HG03469 (cell line): ENCODE data around the gene IER5L.
A peak's percentile ranks its signal among the peaks of the same experiment; 100 is the strongest.
"Not testable (repeated sequence)": the region's sequence is repeated elsewhere in the genome, so short reads cannot be mapped to it uniquely, and the experiment has no call there.

ENCODE experiments used
- ATAC-seq: cut with Tn5 transposase; IDR thresholded peaks from one replicate; pipeline ENCODE4 v1.9.1; 2021; ENCODE audit warnings: mild to moderate bottlenecking, moderate library complexity, moderate number of reproducible peaks; ENCODE audit not compliant: unreplicated experiment

The IER5L gene

GRCh38 chr9:129203556-129203909 is 25.5 kb upstream of the IER5L start:
- no peak for ATAC-seq

DNA sequence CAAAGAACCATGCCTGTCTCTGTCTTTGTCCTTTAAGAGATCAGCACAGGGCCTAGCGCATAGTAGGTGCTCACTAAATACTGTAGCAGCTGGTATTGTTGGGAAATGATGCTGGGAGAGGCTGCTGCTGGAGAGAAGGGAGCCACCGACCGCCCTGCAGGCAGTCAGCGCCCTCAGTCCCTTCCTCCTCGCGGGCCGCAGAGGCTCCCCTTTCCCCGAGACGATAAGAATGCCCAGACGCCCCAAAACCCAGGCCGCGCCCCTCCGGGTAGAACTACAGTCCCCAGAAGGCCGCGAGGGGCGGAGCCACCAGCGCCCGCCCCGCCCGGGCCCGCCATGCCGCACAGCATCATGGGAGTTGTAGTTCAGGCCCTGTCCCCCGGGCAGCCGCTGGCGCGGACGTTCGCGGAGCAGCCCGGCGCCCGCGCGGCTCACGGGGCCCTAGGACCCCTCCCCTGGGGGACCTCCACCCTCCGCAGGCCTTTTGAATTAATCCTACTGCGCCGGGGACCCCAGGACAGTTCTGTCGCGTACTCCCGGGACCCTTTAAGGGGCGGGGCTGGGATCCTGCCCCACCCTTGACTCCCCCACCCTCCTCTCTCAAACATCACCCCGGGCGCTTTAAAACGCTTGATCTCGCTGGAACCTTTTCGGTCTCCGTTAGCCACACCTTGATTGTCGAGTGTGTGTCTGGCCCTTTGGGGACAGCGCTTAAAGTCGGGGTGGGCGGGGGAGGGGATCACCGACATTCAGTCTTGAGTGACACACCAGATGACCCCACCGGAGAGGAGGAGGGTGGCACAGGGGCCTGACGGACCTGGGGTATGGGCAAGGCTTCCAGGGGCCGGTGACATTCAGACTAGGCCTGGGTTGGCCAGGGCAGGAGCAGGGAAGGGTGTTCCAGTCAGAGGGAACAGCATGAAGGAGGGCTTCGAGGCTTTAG is 24.8 kb upstream of the IER5L start:
- ATAC-seq: peak; percentile 70

- ATAC-seq: no peak
Observed at GRCh38 chr9:129201866-129202265, 23.8 kb upstream of the IER5L start.

- no peak for ATAC-seq
Observed at GRCh38 chr9:129201289-129201688, 23.2 kb upstream of the IER5L start.

GRCh38 chr9:129200255-129200654 is 22.2 kb upstream of the IER5L start:
- ATAC-seq: no peak

GRCh38 chr9:129199044-129199435 is 21.0 kb upstream of the IER5L start:
- no peak for ATAC-seq

DNA sequence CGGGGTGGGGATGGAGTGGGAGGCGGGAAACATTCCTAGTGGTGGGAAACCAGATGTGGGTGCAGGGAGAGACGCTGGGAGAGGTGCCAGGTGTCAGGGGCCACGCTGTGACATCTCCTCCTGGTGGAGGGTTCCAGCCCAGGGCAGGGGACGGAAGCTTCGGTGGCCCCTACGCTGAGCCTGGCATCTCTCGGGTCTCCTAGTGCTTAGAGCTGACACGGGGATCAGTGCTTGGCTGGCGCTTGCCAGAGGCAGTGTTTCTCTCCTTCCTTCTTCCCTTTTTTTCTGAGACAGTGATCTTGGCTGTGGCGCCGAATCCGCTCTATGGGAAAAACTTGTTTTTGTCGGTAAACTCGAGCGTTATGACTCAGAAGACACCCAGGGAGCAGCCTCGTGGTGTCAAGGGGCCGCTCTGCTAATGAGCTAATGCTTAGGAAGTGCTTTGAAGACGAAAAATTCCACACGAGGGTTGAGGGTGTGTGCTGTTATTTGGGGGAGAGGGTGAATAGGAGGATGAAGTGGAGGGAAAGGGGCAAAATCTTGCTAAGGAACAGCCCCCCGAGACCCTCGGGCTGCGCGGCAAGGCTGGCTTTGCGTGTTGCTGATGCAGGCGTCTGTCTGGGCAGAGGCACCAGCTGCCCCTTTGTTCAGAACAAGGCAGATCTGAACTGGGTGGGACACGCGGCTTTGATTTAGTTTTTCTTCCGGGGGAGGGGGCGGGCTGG is 20.4 kb upstream of the IER5L start:
- ATAC-seq: no peak

GRCh38 chr9:129197978-129198318 is 19.9 kb upstream of the IER5L start:
- ATAC-seq: no peak

DNA sequence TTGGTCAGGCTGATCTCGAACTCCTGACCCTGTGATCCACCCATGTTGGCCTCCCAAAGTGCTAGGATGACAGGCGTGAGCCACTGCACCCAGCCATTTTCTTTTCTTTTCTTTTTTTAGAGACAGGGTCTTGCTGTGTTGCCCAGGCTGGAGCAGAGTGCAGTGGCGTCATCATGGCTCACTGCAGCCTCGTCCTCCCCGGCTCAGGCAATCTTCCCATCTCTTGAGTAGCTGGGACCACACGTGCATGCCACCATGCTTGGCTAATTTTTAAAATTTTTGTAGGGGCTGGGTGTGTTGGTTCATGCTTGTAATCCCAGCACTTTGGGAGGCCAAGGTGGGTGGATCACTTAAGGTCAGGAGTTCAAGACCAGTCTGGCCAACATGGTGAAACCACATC is 19.0 kb upstream of the IER5L start:
- ATAC-seq: not testable (repeated sequence)

- ATAC-seq: no peak
Observed at GRCh38 chr9:129195606-129196005, 17.5 kb upstream of the IER5L start.

- ATAC-seq: no peak
Observed at GRCh38 chr9:129194221-129194620, 16.2 kb upstream of the IER5L start.

- no peak for ATAC-seq
Observed at GRCh38 chr9:129193655-129194054, 15.6 kb upstream of the IER5L start.

DNA sequence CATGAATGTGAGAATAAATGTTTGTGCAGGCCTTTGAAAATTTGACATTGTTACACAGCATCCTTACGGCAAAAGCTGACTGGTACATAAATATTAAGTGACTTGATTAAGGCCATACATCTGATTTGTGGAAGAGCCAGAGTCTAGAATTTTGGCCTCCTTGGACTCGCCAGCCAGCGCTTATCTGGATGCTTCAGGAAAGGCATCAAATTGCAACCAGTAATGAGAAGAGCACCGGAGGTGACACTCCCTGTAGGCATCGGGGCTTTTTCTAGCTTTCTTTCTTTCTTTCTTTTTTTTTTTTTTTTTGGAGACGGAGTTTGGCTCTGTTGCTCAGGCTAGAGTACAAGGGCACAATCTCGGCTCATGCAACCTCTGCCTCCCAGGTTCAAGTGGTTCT is 13.2 kb upstream of the IER5L start:
- ATAC-seq: no peak

DNA sequence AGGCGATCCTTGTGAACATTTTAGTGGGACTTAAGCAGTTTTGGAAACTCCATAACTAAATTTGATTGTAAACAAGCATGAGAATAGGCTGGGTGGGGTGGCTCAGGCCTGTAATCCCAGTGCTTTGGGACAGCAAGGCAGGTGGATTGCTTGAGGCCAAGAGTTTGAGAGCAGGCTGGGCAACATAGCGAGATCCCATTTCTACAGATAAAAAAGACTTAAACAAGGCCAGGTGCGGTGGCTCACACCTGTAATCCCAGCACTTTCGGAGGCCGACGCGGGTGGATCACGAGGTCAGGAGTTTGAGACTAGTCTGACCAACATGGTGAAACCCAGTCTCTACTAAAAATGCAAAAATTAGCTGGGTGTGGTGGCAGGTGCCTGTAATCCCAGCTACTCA is 11.9 kb upstream of the IER5L start:
- not testable (repeated sequence) for ATAC-seq

DNA sequence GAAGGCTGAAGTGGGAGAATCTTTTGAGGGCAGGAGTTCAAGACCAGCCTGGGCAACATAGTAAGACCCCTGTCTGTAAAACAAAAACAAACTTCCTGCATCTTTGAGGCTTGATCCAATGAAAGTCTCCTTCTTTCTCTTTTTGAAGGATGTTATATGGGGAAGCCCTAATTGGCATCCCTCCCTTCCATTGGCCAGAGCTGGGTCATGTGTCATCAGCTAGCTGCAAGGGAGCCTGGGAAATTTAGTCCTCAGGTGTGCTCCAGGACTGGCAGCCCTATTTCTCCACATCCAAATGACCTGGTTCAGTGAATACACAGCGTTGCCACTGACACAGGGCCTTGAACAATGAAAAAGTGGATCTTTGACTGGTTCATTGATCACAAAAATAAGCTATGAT is 9.0 kb upstream of the IER5L start:
- no peak for ATAC-seq

GRCh38 chr9:129185991-129186390 is 7.9 kb upstream of the IER5L start:
- ATAC-seq: no peak

DNA sequence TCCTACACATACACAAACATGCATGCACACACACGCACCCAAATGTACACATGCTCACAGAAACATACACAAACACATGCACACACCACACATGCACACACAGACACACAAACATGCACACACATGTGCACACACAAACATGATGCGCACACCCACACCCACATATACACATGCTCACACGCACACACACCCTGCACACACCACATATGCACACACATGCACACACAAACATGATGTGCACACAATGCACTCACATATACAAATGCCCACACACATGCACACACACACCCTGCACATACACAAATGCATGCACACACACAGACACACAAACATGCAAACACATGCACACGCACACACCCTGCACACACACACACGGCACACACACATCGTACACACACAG is 7.3 kb upstream of the IER5L start:
- no peak for ATAC-seq

GRCh38 chr9:129184596-129185122 is 6.6 kb upstream of the IER5L start:
- no peak for ATAC-seq

GRCh38 chr9:129184219-129184524 is 6.1 kb upstream of the IER5L start:
- ATAC-seq: no peak

DNA sequence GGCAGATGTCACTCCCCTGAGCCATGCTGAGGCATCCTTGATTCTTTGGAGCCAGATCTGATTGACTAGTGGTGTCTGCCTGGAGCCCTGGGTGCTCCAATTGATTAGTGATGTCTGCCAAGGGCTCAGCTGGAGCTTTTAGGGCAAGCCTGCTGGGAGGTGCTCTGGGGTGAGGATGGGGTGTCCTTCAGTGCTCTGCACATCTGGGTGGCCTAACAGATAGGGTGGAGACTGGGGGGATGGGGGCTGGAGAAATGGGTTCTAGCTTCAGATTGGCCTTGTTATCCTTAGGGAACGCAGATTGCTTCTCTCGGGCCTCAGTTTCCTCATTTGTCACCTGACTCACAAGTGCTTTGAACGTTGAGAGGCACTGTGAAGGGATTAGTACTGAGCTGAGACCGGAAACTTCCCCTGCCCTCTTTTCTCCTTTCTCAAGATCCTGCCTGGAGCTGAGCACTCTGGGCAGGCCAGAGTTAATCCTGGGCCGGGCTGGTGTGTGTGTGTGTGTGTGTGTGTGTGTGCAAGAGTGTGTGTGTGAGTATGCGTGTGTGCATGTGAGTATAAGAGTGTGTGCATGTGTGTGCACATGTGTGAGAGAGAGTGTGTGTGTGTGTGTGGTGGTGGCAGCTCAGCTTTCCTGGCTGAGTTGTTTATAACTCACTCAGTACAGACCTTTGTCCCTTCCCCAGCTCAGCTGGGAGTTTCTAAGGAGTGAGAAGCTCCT is 5.6 kb upstream of the IER5L start:
- ATAC-seq: no peak

DNA sequence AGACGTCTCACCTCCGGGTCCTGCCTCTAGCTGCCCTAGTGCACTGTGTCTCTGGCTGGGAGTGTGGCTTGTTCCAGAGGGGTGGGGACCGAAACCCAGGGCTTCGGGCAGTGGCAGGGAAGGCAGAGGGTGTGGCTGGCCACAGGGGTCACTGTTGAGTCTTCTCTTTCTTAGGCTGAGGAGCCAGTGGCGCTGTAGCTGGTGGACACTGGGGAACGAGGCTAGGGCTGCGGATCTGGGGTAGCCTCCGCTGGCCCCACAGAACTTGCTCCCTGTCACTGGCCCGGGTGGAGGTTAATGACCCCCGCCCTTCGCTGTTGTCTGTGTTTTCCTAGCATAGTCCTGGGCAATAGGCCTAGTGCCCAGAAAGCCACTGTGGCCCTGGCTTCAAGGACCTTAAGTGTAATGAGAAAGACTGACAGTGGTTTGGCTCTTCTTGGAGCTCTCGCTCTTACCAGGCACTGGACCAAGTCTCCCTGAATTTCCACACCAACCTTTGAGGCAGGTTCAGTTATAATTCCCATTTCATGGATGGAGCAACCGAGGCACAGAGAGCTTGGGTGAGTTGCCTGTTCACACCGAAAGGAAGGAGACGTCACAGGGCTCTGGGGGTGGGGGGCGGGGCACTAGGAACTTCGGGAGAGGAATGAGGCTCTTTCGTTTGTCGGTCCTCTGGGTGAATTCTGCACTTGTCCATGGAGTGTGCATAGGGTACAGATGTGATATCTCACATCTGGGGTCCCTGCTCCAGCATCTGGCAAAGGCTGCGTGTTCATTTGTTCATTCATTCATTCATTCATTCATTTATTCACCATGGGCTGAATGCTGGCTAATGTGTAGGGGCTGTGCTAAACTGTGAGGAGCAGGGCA is 4.8 kb upstream of the IER5L start:
- ATAC-seq: no peak
